ENCODE results near the gene HLA-B. TPM values are rescaled to one million over a fixed set of nuclear protein-coding genes. Genes with fewer than 3 reads are reported as not detected.
"Not testable (repeated sequence)": the region's sequence is repeated elsewhere in the genome, so short reads cannot be mapped to it uniquely, and the experiment has no call there.

Gene HLA-B
- total and polyA plus RNA-seq, 4 donors, result 668 to 3,772 (median 1,436) TPM

GRCh38 chr6:31400467-31401289 lies 43.7 kb upstream of the HLA-B start:
- 1% methylated on average over 29 to 30 of the region's 30 CpGs for WGBS, 2 donors
- peaks cover 0 to 24% (median 10%) of the 10 kb centered on the region in 5 donors for H3K4me1 ChIP-seq (ENCODE audit: control insufficient read depth in 5 of 5, insufficient read depth in 5 of 5, low read length in 5 of 5)

DNA sequence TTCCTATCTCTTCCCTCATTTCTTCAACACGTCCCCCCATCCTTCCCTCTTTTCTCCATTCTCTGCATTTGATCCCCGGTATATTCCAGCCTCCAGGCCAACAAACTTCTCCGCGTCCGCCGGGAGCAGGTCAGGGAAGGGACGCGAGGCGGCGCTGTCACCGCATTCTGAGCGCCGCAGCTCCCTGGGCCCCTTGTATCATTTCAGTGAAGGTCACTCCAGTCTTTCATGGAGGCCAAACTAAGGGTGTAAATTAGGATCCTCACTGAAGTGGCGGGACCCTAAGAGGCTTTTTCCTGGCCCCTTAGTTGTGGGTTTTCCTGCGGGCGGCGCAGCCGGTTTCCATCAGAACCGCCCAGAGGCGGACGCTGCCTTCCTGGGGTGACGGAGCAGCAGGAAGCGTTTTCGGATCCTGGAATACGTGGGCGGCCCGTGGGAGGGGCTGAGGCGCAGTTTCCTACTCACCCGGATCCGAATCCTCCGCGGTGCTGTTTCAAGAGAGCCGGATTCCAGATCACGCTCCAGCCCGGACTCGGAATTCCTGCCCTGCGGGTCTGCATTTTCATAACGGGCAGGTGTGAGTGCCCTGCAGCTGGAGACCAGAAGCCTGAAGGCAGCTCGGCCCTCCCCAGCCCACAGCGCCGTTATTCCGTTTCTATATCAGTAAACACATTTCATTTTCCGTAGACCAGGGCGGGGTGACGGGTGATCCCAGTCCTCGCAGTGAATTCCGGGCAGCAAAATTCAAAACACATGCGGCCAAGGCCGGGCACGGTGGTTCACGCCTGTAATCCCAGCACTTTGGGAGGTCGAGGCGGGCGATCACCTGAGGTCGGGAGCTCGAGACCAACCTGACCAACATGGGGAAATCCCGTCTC lies 42.8 kb upstream of the HLA-B start:
- TF ChIP-seq, protein P1, sequence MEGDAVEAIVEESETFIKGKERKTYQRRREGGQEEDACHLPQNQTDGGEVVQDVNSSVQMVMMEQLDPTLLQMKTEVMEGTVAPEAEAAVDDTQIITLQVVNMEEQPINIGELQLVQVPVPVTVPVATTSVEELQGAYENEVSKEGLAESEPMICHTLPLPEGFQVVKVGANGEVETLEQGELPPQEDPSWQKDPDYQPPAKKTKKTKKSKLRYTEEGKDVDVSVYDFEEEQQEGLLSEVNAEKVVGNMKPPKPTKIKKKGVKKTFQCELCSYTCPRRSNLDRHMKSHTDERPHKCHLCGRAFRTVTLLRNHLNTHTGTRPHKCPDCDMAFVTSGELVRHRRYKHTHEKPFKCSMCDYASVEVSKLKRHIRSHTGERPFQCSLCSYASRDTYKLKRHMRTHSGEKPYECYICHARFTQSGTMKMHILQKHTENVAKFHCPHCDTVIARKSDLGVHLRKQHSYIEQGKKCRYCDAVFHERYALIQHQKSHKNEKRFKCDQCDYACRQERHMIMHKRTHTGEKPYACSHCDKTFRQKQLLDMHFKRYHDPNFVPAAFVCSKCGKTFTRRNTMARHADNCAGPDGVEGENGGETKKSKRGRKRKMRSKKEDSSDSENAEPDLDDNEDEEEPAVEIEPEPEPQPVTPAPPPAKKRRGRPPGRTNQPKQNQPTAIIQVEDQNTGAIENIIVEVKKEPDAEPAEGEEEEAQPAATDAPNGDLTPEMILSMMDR (IDR thresholded peaks at IDR 0.05; ENCODE audit: control extremely low read depth, extremely low read depth), result peak; percentile 76
- Histone ChIP-seq H3K27ac (ENCODE audit: low read depth in 1 of 2, low read length in 1 of 2) (peak overlapping the region; percentile 99), H3K9ac (ENCODE audit: insufficient read depth in 1 of 2, low read length in 2 of 2) (peak overlapping the region; percentile 45 to 55), H3K36me3 (ENCODE audit: control insufficient read depth in 4 of 4, insufficient read depth in 4 of 4, low read length in 4 of 4) (peaks cover 0 to 4% (median 0%) of the 10 kb centered on the region in 4 donors), H3K27me3 (ENCODE audit: control insufficient read depth in 3 of 3, insufficient read depth in 3 of 3, low read length in 2 of 3) (peaks cover 0 to 11% (median 9%) of the 10 kb centered on the region in 3 donors), H3K4me1 (ENCODE audit: control insufficient read depth in 5 of 5, insufficient read depth in 5 of 5, low read length in 5 of 5) (peaks cover 0 to 24% (median 9%) of the 10 kb centered on the region in 5 donors), H3K4me3 (peak overlapping the region; percentile 55), H3K9me3 (ENCODE audit: control insufficient read depth in 4 of 4, insufficient read depth in 3 of 4, low read length in 3 of 4) (no peaks in the 10 kb centered on the region)
- DNase-seq, result peak; percentile 91 to 95 (median 94)
- 0% methylated on average over 57 of the region's 57 CpGs for WGBS, 2 donors
- ATAC-seq (ENCODE audit: insufficient read depth, low FRiP score), result peak; percentile 76

More at GRCh38 chr6:31400467-31401289, 43.7 kb upstream of the HLA-B start:
- peak; percentile 46 for ATAC-seq (ENCODE audit: insufficient read depth, low FRiP score)
- TF ChIP-seq, protein P1 (IDR thresholded peaks at IDR 0.05; ENCODE audit: control extremely low read depth, extremely low read depth), result no peak
- Histone ChIP-seq H3K9me3 (ENCODE audit: control insufficient read depth in 4 of 4, insufficient read depth in 3 of 4, low read length in 3 of 4) (no peaks in the 10 kb centered on the region), H3K36me3 (ENCODE audit: control insufficient read depth in 4 of 4, insufficient read depth in 4 of 4, low read length in 4 of 4) (no peaks in the 10 kb centered on the region), H3K9ac (ENCODE audit: insufficient read depth in 1 of 2, low read length in 2 of 2) (peak overlapping the region; percentile 21 to 45), H3K27me3 (ENCODE audit: control insufficient read depth in 3 of 3, insufficient read depth in 3 of 3, low read length in 2 of 3) (peaks cover 0 to 11% (median 11%) of the 10 kb centered on the region in 3 donors), H3K4me3 (peak overlapping the region; percentile 55), H3K27ac (ENCODE audit: low read depth in 1 of 2, low read length in 1 of 2) (peak overlapping the region; percentile 99)
- DNase-seq, result peak; percentile 66 to 80 (median 71)

GRCh38 chr6:31397901-31398525 lies 41.0 kb upstream of the HLA-B start:
- H3K27me3 ChIP-seq (ENCODE audit: control insufficient read depth in 3 of 3, insufficient read depth in 3 of 3, low read length in 2 of 3), result peaks cover 0 to 9% (median 8%) of the 10 kb centered on the region in 3 donors
- ATAC-seq (ENCODE audit: insufficient read depth, low FRiP score) (no peak), DNase-seq (no peak)
- peaks cover 0 to 12% (median 0%) of the 10 kb centered on the region in 4 donors for H3K36me3 ChIP-seq (ENCODE audit: control insufficient read depth in 4 of 4, insufficient read depth in 4 of 4, low read length in 4 of 4)
- no peak overlapping the region for H3K27ac ChIP-seq (ENCODE audit: low read depth in 1 of 2, low read length in 1 of 2)
- H3K9me3 ChIP-seq (ENCODE audit: control insufficient read depth in 4 of 4, insufficient read depth in 3 of 4, low read length in 3 of 4), result no peaks in the 10 kb centered on the region
- TF ChIP-seq, protein P1 (IDR thresholded peaks at IDR 0.05; ENCODE audit: control extremely low read depth, extremely low read depth), result no peak
- WGBS, 2 donors, result 76 to 90% methylated on average over 10 of the region's 10 CpGs
- H3K4me1 ChIP-seq (ENCODE audit: control insufficient read depth in 5 of 5, insufficient read depth in 5 of 5, low read length in 5 of 5), result peaks cover 0 to 13% (median 5%) of the 10 kb centered on the region in 5 donors
- H3K9ac ChIP-seq (ENCODE audit: insufficient read depth in 1 of 2, low read length in 2 of 2), result no peak overlapping the region
- no peak overlapping the region for H3K4me3 ChIP-seq

GRCh38 chr6:31397153-31397499 lies 40.1 kb upstream of the HLA-B start:
- not testable (repeated sequence) for DNase-seq; ATAC-seq (ENCODE audit: insufficient read depth, low FRiP score)

More at GRCh38 chr6:31397153-31397499, 40.1 kb upstream of the HLA-B start:
- H3K4me3 ChIP-seq; H3K9ac ChIP-seq (ENCODE audit: insufficient read depth in 1 of 2, low read length in 2 of 2); H3K9me3 ChIP-seq (ENCODE audit: control insufficient read depth in 4 of 4, insufficient read depth in 3 of 4, low read length in 3 of 4); H3K27ac ChIP-seq (ENCODE audit: low read depth in 1 of 2, low read length in 1 of 2); H3K4me1 ChIP-seq (ENCODE audit: control insufficient read depth in 5 of 5, insufficient read depth in 5 of 5, low read length in 5 of 5); H3K27me3 ChIP-seq (ENCODE audit: control insufficient read depth in 3 of 3, insufficient read depth in 3 of 3, low read length in 2 of 3): not testable (repeated sequence)
- peaks cover 0 to 12% (median 0%) of the 10 kb centered on the region in 4 donors for H3K36me3 ChIP-seq (ENCODE audit: control insufficient read depth in 4 of 4, insufficient read depth in 4 of 4, low read length in 4 of 4)
- WGBS, 2 donors, result 27 to 32% methylated on average over 8 of the region's 8 CpGs
